HG03378 (cell line): Measurements from ENCODE around the gene SLC2A1.
A peak's percentile ranks its signal among the peaks of the same experiment; 100 is the strongest.
"Not testable (repeated sequence)": the region's sequence is repeated elsewhere in the genome, so short reads cannot be mapped to it uniquely, and the experiment has no call there.

Experiments
- ATAC-seq: cut with Tn5 transposase; IDR thresholded peaks from one replicate; pipeline ENCODE4 v1.9.1; 2021; ENCODE audit warnings: mild to moderate bottlenecking, moderate library complexity; ENCODE audit not compliant: unreplicated experiment

The SLC2A1 gene

DNA sequence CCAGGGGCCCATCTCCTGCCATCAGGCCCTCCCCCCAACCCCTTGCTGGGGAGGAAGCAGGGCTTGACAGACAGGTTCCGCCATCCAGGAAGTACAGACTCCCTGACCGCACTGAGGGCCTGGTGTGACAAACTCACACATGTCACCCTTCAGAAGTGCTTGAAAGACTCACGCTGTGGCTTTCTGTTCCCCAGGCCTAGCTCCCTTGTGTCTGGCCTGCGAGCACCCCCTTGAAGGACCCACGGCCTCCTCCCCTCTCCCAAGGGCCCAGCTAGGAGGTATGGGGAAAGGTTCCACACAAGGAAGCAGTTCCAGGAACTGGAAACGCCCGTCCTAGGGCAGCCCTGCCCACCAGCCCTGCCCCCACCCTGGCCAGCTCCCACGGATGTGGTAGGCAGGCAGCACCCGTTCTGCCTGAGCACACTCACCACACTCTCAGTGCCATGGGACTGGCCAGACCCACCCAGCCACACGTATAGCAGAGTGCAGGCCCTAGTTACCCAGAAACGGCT, 26.7 kb downstream of the SLC2A1 start:
- peak; percentile 49 for ATAC-seq

DNA sequence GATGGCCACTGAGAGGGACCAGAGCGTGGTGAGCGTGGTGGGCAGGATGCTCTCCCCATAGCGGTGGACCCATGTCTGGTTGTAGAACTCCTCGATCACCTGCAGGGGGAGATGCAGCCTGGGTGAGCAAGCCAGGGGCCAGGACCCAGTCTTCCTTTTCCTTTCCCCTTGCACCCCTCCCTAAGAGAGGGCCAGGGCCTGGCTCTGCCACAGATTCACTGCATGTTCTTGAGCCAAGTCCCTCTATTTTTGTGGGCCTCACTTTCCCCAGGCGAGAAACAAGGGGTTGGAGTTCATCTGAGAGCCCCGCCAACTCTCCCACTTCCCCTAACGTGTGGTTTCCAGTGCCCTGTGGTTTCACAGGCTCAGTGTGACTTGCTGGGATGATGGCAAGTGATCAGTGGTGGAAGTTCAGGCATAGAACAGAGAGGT, 27.5 kb downstream of the SLC2A1 start:
- ATAC-seq = no peak

- ATAC-seq = no peak
Observed at GRCh38 chr1:42930178-42931107, 28.2 kb downstream of the SLC2A1 start.

DNA sequence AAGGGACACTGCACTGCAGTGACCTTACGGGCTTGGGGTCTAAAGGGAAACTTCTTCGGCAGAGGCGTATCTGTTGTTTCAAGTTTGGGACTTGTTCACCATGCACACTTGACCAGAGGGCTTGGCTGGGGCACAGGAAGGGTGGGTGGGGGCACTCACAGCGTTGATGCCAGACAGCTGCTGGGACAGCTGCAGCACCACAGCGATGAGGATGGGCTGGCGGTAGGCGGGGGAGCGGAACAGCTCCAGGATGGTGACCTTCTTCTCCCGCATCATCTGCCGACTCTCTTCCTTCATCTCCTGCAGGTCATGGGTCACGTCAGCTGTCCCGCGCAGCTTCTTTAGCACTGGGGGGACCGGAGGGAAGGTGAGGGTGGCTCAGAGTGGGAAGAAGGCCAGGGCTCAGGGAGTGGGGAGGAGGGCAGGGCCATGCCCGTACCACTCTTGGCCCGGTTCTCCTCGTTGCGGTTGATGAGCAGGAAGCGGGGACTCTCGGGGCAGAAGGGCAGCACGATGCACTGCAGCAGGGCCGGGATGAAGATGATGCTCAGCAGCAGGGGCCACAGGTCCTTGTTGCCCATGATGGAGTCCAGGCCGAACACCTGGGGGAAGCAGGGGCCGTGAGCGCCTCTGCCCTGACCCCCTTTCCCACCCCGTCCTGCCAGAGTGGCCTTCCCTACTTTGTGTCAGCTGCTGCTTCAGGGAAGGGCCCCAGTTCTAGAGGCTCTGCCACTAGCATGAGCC, 29.1 kb downstream of the SLC2A1 start:
- no peak for ATAC-seq

DNA sequence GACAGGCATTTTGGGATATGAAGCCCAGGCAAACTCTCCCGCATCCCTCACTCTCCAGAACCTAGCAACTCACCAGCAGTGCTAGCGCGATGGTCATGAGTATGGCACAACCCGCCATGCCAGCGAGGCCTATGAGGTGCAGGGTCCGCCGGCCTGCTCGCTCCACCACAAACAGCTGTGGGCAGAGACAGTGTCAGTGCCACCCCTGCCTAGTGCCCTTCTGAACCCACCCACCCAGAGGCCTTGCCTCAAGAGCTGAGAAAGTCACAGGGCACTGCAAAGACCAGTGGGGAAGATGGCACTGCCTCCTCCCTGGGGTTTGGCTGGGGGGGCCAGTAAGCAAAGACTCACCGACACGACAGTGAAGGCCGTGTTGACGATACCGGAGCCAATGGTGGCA, 29.8 kb downstream of the SLC2A1 start:
- ATAC-seq = no peak

DNA sequence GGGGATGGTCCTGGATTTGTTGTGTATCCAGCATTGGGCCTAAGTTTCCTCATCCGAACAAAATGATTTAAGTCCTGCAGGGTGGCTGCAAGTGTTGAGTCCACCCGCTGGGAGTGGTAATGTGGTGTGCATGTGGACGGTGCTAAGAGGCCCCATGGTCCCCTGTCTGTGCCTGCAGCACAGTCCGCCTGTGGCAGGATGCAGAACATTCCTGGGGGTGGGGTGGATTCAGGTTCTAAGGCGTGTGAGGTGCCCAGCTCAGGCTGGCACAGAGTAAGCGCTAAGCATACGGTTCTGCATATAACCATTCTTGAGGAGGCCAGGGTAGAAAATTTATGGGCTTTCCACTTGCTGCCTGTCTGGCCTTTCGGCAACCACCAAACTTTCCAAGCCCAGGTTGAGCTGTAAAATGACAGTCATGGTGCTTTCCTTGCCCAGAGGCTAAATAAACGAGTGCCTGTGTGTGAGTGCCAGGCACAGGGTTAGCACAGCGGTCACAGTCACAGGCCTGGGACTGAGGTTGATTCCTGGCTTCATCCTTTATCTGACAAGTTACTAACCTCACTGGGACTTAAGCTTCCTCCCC, 30.7 kb downstream of the SLC2A1 start:
- no peak for ATAC-seq

GRCh38 chr1:42927274-42927841, 31.3 kb downstream of the SLC2A1 start:
- no peak for ATAC-seq

- no peak for ATAC-seq
Observed at GRCh38 chr1:42926879-42927242, 31.8 kb downstream of the SLC2A1 start.

DNA sequence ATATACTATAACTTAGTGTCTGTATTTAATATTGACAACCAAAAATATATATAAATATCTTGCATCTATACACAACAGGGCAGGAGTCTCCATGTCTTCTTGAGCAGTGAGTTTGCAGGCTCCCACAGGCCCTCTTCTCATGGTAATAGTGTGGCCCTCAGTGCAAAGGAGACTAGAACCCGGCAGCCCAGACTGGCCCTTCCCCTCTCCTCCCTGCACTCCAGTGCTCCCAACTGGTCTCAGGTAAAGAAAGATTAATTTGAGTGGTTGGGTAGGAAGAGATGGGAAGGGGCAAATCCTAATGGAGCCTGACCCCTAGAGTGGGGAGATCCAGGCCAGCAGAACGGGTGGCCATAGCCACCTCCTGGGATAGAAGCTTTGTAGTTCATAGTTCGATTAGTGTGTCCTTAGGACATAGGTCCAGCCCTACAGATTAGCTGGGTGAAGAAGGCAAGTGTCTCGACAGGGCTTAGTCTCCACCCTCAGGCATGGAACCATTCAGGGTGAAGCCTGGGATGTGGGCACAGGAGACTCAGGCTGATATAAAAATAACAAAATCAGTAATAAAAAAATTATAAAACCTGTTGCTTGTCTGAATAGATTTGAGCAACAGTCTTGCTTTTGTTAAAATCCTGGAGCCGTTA, 32.3 kb downstream of the SLC2A1 start:
- no peak for ATAC-seq

GRCh38 chr1:42924851-42925760, 33.6 kb downstream of the SLC2A1 start:
- ATAC-seq = no peak

- peak; percentile 77 for ATAC-seq
Observed at GRCh38 chr1:42924082-42924850, 34.4 kb downstream of the SLC2A1 start.

DNA sequence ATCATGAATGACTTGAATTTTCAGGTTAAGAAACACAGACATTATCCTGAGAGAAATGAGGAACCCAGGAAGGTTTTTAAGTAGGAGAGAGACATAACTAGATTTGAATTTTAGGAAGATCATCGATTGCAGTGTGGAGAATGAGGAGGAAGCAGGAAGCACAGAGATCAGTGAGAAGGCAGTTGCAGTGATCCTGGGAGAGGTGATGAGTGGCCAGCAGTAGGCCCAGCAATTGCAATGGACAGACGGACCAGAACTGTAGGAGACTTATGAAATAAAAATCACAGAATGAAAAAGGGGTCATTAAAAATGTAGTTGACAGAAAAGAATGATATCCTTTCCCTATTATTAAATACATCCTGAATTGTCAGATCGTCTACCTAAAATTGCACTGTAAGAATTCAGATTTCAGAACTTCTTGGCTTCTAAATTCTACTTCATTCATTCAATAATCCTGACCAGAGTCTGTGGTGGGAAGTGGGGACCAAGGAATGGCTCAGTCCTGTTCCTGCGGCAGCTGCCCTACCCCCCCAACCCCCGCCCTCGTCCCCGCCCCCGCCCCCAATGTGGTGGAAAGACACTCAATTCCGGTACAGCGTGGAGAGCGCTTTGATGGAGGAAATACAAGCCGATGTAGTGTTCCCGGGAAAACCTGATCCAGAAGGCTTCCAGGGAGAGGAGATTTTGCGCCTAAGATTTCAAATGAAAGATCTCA, 35.1 kb downstream of the SLC2A1 start:
- ATAC-seq = no peak

GRCh38 chr1:42922687-42923366, 35.8 kb downstream of the SLC2A1 start:
- ATAC-seq = peak; percentile 37

GRCh38 chr1:42921769-42922168, 36.9 kb downstream of the SLC2A1 start:
- no peak for ATAC-seq

GRCh38 chr1:42919651-42920050, 39.0 kb downstream of the SLC2A1 start:
- not testable (repeated sequence) for ATAC-seq

- no peak for ATAC-seq
Observed at GRCh38 chr1:42917241-42917495, 41.5 kb downstream of the SLC2A1 start.

DNA sequence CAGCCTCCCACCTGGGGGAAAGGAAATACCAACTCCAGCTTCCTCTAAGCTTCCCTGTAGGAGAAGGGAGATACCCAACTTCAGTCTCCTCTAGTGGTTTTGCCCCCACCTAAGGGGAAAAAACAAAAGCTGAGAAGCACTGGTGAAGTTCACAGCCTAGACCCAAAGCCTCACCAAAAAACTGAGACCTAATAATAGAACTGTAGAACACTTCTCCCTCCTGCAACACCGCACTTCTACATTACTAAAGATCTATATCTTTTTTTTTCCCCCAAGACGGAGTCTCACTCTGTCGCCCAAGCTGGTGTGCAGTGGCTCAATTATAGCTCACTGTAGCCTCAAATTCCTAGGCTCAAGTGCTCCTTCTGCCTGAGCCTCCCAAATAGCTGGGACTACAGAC, 43.2 kb downstream of the SLC2A1 start:
- ATAC-seq = no peak

- no peak for ATAC-seq
Observed at GRCh38 chr1:42914092-42914627, 44.5 kb downstream of the SLC2A1 start.
